Body of pancreas (tissue), 4 donors: ENCODE measurements around the gene CMIP. TPM values are rescaled to one million over a fixed set of nuclear protein-coding genes. Genes with fewer than 3 reads are reported as not detected.
"Not testable (repeated sequence)": the region's sequence is repeated elsewhere in the genome, so short reads cannot be mapped to it uniquely, and the experiment has no call there.

ENCODE experiments used
- ATAC-seq: fragments of 150-250 bp; one replicate; pipeline ENCODE4 v1.9.1; 2016
- DNase-seq, 4 donors: peaks; one replicate each; pipeline ENCODE4 v3.0.0-alpha.2; 2019
- H3K27ac ChIP-seq, 4 donors: fragments of 200-600 bp; sonication (generic); 1 replicate in 3 of 4; 2 replicates in 1 of 4; pipeline versions ENCODE4 v1.5.1 to v1.6.1; 2016 to 2019; ENCODE audit warnings: mild to moderate bottlenecking in 1 of 4, mixed read lengths in 1 of 4, moderate library complexity in 1 of 4
- H3K27me3 ChIP-seq, 2 donors: fragments of 200-600 bp; sonication (generic); one replicate each; pipeline ENCODE4 v1.6.0; 2016; ENCODE audit warnings: mild to moderate bottlenecking in 1 of 2
- H3K36me3 ChIP-seq, 2 donors: fragments of 200-600 bp; sonication (generic); replicated peaks in 1 of 2; 2 replicates each; pipeline ENCODE4 v1.5.1; 2016; ENCODE audit warnings: low read depth in 2 of 2; ENCODE audit not compliant: insufficient read depth in 1 of 2
- H3K4me1 ChIP-seq: fragments of 200-600 bp; sonication (generic); one replicate; pipeline ENCODE4 v1.6.0; 2016
- H3K4me3 ChIP-seq, 2 donors: fragments of 200-600 bp; sonication (generic); 1 replicate in 1 of 2; 2 replicates in 1 of 2; pipeline ENCODE4 v1.5.1; 2016 to 2019
- H3K9me3 ChIP-seq, 3 donors: fragments of 200-600 bp; sonication (generic); 1 replicate in 2 of 3; 2 replicates in 1 of 3; pipeline ENCODE4 v1.5.1; 2016
- POLR2A ChIP-seq, 3 donors: fragments of 450-650 bp; IDR thresholded peaks; one replicate each; pipeline ENCODE4 v1.6.1; 2016; ENCODE audit warnings: antibody characterized with exemption in 3 of 3, mild to moderate bottlenecking in 2 of 3
- whole genome bisulfite sequencing, 2 donors: methylation state at CpG; one replicate each; pipeline ENCODE4 v1.1.5; 2017; 5-methylcytosine and 5-hydroxymethylcytosine counted together
- intact Hi-C: fragments of 100-400 bp; cut with DNase I; formaldehyde crosslinking; loops from one replicate; pipeline ENCODE4 v1.15.1; 2023
- total RNA-seq, 2 donors: library from RNA; depleted of rRNA; stranded (reverse); fragments of >200 nt; gene quantifications; one replicate each; pipeline ENCODE4 v1.1.0, GENCODE V29; 2016
- TF ChIP-seq, protein P1 (sequence below), 7 experiments: fragments of 450-650 bp in 4 of 7; fragments of 200-600 bp in 3 of 7; sonication (generic) in 3 of 7; IDR thresholded peaks; one replicate each; pipeline ENCODE4 v1.5.1; 2016 to 2019; ENCODE audit warnings: antibody characterized with exemption in 7 of 7

Gene CMIP
- total RNA-seq, 2 donors from 2014 or later, result 18.7 to 18.8 TPM

DNA sequence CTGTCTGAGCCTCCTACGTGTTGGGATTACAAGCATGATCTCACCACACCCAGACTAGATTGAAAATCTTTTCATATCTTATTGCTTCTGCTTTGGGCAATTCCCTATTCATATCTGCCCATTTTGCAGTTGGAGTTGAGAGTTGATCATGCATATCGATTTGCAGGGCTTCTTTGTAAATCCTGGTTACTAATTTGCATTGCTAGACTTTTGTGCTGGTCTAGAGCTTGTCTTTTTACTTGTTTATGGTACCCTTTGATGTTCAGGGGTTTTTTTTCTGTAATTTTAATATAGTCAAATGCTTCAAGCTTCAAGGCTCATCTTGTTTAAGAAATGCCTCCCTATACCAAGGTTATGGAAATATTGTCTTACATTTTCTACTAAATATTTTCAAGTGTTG is 23.5 kb upstream of the CMIP start:
- no peak overlapping the region for H3K4me3 ChIP-seq
- no peak for TF ChIP-seq POLR2A (IDR thresholded peaks at IDR 0.05)
- TF ChIP-seq, protein P1, sequence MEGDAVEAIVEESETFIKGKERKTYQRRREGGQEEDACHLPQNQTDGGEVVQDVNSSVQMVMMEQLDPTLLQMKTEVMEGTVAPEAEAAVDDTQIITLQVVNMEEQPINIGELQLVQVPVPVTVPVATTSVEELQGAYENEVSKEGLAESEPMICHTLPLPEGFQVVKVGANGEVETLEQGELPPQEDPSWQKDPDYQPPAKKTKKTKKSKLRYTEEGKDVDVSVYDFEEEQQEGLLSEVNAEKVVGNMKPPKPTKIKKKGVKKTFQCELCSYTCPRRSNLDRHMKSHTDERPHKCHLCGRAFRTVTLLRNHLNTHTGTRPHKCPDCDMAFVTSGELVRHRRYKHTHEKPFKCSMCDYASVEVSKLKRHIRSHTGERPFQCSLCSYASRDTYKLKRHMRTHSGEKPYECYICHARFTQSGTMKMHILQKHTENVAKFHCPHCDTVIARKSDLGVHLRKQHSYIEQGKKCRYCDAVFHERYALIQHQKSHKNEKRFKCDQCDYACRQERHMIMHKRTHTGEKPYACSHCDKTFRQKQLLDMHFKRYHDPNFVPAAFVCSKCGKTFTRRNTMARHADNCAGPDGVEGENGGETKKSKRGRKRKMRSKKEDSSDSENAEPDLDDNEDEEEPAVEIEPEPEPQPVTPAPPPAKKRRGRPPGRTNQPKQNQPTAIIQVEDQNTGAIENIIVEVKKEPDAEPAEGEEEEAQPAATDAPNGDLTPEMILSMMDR (IDR thresholded peaks at IDR 0.05), result no peak
- no peaks in the 10 kb centered on the region for H3K4me1 ChIP-seq
- no peaks in the 10 kb centered on the region for H3K36me3 ChIP-seq
- ATAC-seq (no peak), DNase-seq (no peak)
- intact Hi-C loops, result no loop called here
- H3K27me3 ChIP-seq, result no peaks in the 10 kb centered on the region
- no peaks in the 10 kb centered on the region for H3K9me3 ChIP-seq
- WGBS, 2 donors, result 89 to 90% methylated on average over 2 of the region's 2 CpGs
- no peak overlapping the region for H3K27ac ChIP-seq

DNA sequence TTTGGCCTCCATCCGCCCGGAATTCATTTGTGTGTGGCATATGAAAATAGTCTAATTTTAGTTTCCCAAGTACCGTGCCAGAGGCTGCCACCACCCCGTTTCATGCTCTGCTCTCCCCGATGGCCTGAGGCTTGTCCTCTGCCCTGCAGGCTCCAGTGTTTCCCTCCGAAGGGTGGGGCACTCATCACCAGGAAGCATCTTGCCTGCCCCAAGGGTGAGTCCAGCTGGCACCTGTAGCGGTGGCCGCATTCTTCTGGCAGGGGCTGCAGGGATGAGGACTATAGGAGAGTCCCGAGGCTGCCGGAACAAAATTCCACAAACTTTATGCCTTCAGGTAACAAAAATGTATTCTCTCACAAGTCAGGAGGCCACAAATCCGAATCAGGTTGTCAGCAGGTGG is 23.1 kb upstream of the CMIP start:
- Histone ChIP-seq H3K36me3 (no peaks in the 10 kb centered on the region), H3K27ac (no peak overlapping the region), H3K27me3 (no peaks in the 10 kb centered on the region), H3K4me3 (no peak overlapping the region), H3K9me3 (no peaks in the 10 kb centered on the region), H3K4me1 (no peaks in the 10 kb centered on the region)
- intact Hi-C loops, result no loop called here
- TF ChIP-seq, protein P1 (IDR thresholded peaks at IDR 0.05), result no peak
- no peak for TF ChIP-seq POLR2A (IDR thresholded peaks at IDR 0.05)
- ATAC-seq (no peak), DNase-seq (no peak)
- WGBS, 2 donors, result 84 to 87% methylated on average over 8 to 11 of the region's 11 CpGs

- not testable (repeated sequence) for H3K36me3 ChIP-seq, DNase-seq
- 88 to 95% methylated on average over 7 of the region's 7 CpGs for WGBS, 2 donors
Observed at GRCh38 chr16:81422153-81422552, 22.5 kb upstream of the CMIP start.

DNA sequence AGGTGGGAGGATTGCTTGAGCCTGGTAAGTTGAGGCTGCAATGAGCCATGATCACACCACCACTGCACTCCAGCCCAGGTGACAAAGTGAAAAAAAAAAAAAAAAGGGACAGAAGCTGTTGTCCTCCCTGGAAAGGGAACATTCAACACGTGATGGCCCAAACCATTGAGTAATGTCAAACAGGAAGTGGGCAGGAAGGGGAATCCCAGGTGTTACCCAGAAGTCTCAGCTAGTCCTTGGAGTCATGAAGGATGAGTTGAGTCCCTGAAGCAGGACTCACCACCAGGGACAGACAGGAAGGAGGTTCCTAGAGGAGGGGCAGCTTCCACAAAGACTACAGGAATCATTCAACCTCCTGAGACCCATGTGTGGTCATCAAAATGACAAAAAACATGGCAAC is 19.8 kb upstream of the CMIP start:
- H3K36me3 ChIP-seq, result no peaks in the 10 kb centered on the region
- intact Hi-C loops, result no loop called here
- H3K27ac ChIP-seq, result no peak overlapping the region
- peaks cover 7% of the 10 kb centered on the region for H3K4me1 ChIP-seq
- no peak overlapping the region for H3K4me3 ChIP-seq
- H3K27me3 ChIP-seq, result no peaks in the 10 kb centered on the region
- WGBS, 2 donors, result 15 to 21% methylated on average over 1 of the region's 1 CpG
- TF ChIP-seq POLR2A (IDR thresholded peaks at IDR 0.05), result no peak
- ATAC-seq, result no peak
- H3K9me3 ChIP-seq, result no peaks in the 10 kb centered on the region
- DNase-seq, result peak in 1 of 4 donors; percentile 27

More at GRCh38 chr16:81422153-81422552, 22.5 kb upstream of the CMIP start:
- H3K9me3 ChIP-seq, intact Hi-C loops, H3K4me1 ChIP-seq, ATAC-seq, H3K27ac ChIP-seq, H3K27me3 ChIP-seq, H3K4me3 ChIP-seq: not testable (repeated sequence)

- no peak for DNase-seq
- H3K27me3 ChIP-seq, result no peaks in the 10 kb centered on the region
- H3K4me1 ChIP-seq, result peaks cover 7% of the 10 kb centered on the region
- H3K4me3 ChIP-seq, result no peak overlapping the region
- no peaks in the 10 kb centered on the region for H3K9me3 ChIP-seq
- ATAC-seq, result no peak
- intact Hi-C loops, result no loop called here
- TF ChIP-seq POLR2A (IDR thresholded peaks at IDR 0.05), result no peak
- TF ChIP-seq, protein P1 (IDR thresholded peaks at IDR 0.05), result no peak
- no peak overlapping the region for H3K27ac ChIP-seq
- H3K36me3 ChIP-seq, result no peaks in the 10 kb centered on the region
- WGBS, 2 donors, result 69 to 79% methylated on average over 6 of the region's 6 CpGs
Observed at GRCh38 chr16:81427219-81427618, 17.4 kb upstream of the CMIP start.

- peaks cover 7% of the 10 kb centered on the region for H3K4me1 ChIP-seq
- no peaks in the 10 kb centered on the region for H3K27me3 ChIP-seq
- intact Hi-C loops, result no loop called here
- no peaks in the 10 kb centered on the region for H3K9me3 ChIP-seq
- DNase-seq (peak; percentile 75 to 89 (median 82)), ATAC-seq (peak; percentile 85)
- H3K27ac ChIP-seq, result no peak overlapping the region
- no peaks in the 10 kb centered on the region for H3K36me3 ChIP-seq
- no peak for TF ChIP-seq POLR2A (IDR thresholded peaks at IDR 0.05)
- TF ChIP-seq, protein P1 (IDR thresholded peaks at IDR 0.05), result peak; percentile 56 to 75 (median 68)
- 24 to 30% methylated on average over 3 of the region's 3 CpGs for WGBS, 2 donors
- H3K4me3 ChIP-seq, result no peak overlapping the region
Observed at GRCh38 chr16:81429045-81429521, 15.5 kb upstream of the CMIP start.
